PC-3 (cell line): ENCODE results near the gene SLC15A3. TPM values are rescaled to one million over a fixed set of nuclear protein-coding genes. Genes with fewer than 3 reads are reported as not detected.

ENCODE experiments used
- ATAC-seq: fragments of 200-7000 bp; cut with Tn5 transposase; 2 replicates; pipeline ENCODE4 v1.9.1; 2020; ENCODE audit warnings: mild to moderate bottlenecking, moderate library complexity
- BruUV-seq: library from RNA; stranded (reverse); fragments of 400-500 nt; replicated peaks from 2 replicates; lab custom pipeline; 2021; lab: Mats Ljungman, UMichigan
- CTCF ChIA-PET: fragments of 300-600 bp; sonication (Branson Sonifier 250); formaldehyde crosslinking; loops from one replicate; lab custom pipeline; 2022; ENCODE audit warnings: antibody characterized with exemption; lab: Charles Lee
- POLR2A ChIA-PET: fragments of 300-600 bp; sonication (Branson Sonifier 250); formaldehyde crosslinking; loops from one replicate; lab custom pipeline; 2022; ENCODE audit warnings: antibody characterized with exemption; ENCODE audit not compliant: unreplicated experiment; lab: Charles Lee
- DNase-seq: peaks from one replicate; pipeline ENCODE4 v3.0.0-alpha.2; 2015
- H2AFZ ChIP-seq: fragments of 300-600 bp; sonication (generic); 2 replicates; pipeline ENCODE4 v1.6.0; 2016; ENCODE audit warnings: antibody characterized with exemption, low read length
- H3F3A ChIP-seq: fragments of 300-600 bp; sonication (generic); one replicate; pipeline ENCODE4 v1.6.0; 2017; ENCODE audit warnings: antibody characterized with exemption, low read length, control low read depth, mild to moderate bottlenecking; ENCODE audit not compliant: unreplicated experiment
- H3K27ac ChIP-seq: fragments of 300-600 bp; sonication (generic); 2 replicates; pipeline ENCODE4 v1.5.1; 2016; ENCODE audit warnings: mild to moderate bottlenecking, low read length
- H3K27me3 ChIP-seq: fragments of 300-600 bp; sonication (generic); 2 replicates; pipeline ENCODE4 v1.6.1; 2016; ENCODE audit warnings: low read length, mixed read lengths
- H3K36me3 ChIP-seq: fragments of 300-600 bp; sonication (generic); 2 replicates; pipeline ENCODE4 v1.6.1; 2016; ENCODE audit warnings: low read depth, mixed run types, low read length, mixed read lengths
- H3K4me1 ChIP-seq: fragments of 300-600 bp; sonication (generic); 2 replicates; pipeline ENCODE4 v1.5.1; 2016; ENCODE audit warnings: low read length; ENCODE audit not compliant: insufficient read depth
- H3K4me2 ChIP-seq: fragments of 300-600 bp; sonication (generic); 2 replicates; pipeline ENCODE4 v1.6.0; 2016; ENCODE audit warnings: low read length
- H3K4me3 ChIP-seq: fragments of 300-600 bp; sonication (generic); 2 replicates; pipeline ENCODE4 v1.5.1; 2016; ENCODE audit warnings: mild to moderate bottlenecking, low read length, mixed read lengths
- H3K79me2 ChIP-seq: fragments of 300-600 bp; sonication (generic); 2 replicates; pipeline ENCODE4 v1.6.1; 2017; ENCODE audit warnings: low read length, mixed read lengths
- H3K9ac ChIP-seq: fragments of 300-600 bp; sonication (generic); 2 replicates; pipeline ENCODE4 v1.6.0; 2016; ENCODE audit warnings: mild to moderate bottlenecking, low read length
- H3K9me2 ChIP-seq: fragments of 300-600 bp; sonication (generic); replicated peaks from 2 replicates; pipeline ENCODE4 v1.6.1; 2016; ENCODE audit warnings: mixed run types, low read length, mixed read lengths
- H3K9me3 ChIP-seq: fragments of 300-600 bp; sonication (generic); 2 replicates; pipeline ENCODE4 v1.6.1; 2016; ENCODE audit warnings: low read length, mixed read lengths
- H4K20me1 ChIP-seq: fragments of 300-600 bp; sonication (generic); 2 replicates; pipeline ENCODE4 v1.6.1; 2016; ENCODE audit warnings: low read length, mixed read lengths
- EZH2 ChIP-seq: fragments of 300-600 bp; sonication (generic); IDR thresholded peaks from one replicate; pipeline ENCODE4 v1.6.1; 2017; ENCODE audit warnings: antibody characterized with exemption, mild to moderate bottlenecking, low read length; ENCODE audit not compliant: unreplicated experiment
- EZH2phosphoT487 ChIP-seq: fragments of 300-600 bp; sonication (generic); IDR thresholded peaks from 2 replicates; pipeline ENCODE4 v1.6.1; 2018; ENCODE audit warnings: mild to moderate bottlenecking, antibody characterized with exemption, low read length, borderline replicate concordance
- intact Hi-C: fragments of 100-400 bp; cut with micrococcal nuclease; formaldehyde crosslinking; loops from 2 replicates; pipeline ENCODE4 v1.9.0; 2023
- total RNA-seq: library from RNA; depleted of rRNA; stranded (reverse); fragments of >200 nt; gene quantifications from 2 replicates; pipeline ENCODE4 v1.2.3, GENCODE V29; 2014
- TF ChIP-seq, protein P1 (sequence below): fragments of 300-600 bp; sonication (generic); conservative IDR thresholded peaks from 2 replicates; pipeline ENCODE4 v1.5.1; 2017; ENCODE audit warnings: antibody characterized with exemption, low read depth, mild to moderate bottlenecking, low read length

SLC15A3 gene
- total RNA-seq, 1 experiment from 2014 or later: not detected

GRCh38 chr11:60921777-60922335 lies 30.1 kb downstream of the SLC15A3 start:
- BruUV-seq: no TSS peak
- Histone ChIP-seq H4K20me1 (peaks cover 13% of the 10 kb centered on the region), H3K27ac (no peak overlapping the region), H3K79me2 (peaks cover 42% of the 10 kb centered on the region), H3K27me3 (no peaks in the 10 kb centered on the region), H3K9me3 (no peaks in the 10 kb centered on the region), H3K9ac (no peak overlapping the region), H2AFZ (no peak overlapping the region), H3K36me3 (peaks cover 27% of the 10 kb centered on the region; the same call in 1 of the 2 replicates), H3K4me2 (no peak overlapping the region), H3F3A (no peaks in the 10 kb centered on the region), H3K4me3 (no peak overlapping the region), H3K9me2 (no peaks in the 10 kb centered on the region), H3K4me1 (peaks cover 40% of the 10 kb centered on the region)
- ChIA-PET POLR2A (no interaction called here), CTCF (no interaction called here)
- intact Hi-C loops: no loop called here
- DNase-seq (no peak), ATAC-seq (no peak)
- TF ChIP-seq EZH2: no peak
- TF ChIP-seq, protein P1, sequence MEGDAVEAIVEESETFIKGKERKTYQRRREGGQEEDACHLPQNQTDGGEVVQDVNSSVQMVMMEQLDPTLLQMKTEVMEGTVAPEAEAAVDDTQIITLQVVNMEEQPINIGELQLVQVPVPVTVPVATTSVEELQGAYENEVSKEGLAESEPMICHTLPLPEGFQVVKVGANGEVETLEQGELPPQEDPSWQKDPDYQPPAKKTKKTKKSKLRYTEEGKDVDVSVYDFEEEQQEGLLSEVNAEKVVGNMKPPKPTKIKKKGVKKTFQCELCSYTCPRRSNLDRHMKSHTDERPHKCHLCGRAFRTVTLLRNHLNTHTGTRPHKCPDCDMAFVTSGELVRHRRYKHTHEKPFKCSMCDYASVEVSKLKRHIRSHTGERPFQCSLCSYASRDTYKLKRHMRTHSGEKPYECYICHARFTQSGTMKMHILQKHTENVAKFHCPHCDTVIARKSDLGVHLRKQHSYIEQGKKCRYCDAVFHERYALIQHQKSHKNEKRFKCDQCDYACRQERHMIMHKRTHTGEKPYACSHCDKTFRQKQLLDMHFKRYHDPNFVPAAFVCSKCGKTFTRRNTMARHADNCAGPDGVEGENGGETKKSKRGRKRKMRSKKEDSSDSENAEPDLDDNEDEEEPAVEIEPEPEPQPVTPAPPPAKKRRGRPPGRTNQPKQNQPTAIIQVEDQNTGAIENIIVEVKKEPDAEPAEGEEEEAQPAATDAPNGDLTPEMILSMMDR: no peak
- no peak for TF ChIP-seq EZH2phosphoT487

- Histone ChIP-seq H3K27ac (no peak overlapping the region), H3K79me2 (peaks cover 48% of the 10 kb centered on the region), H2AFZ (no peak overlapping the region), H3K36me3 (peaks cover 27% of the 10 kb centered on the region; the same call in 1 of the 2 replicates), H3K9me3 (no peaks in the 10 kb centered on the region), H3K4me1 (peaks cover 44% of the 10 kb centered on the region), H3K9me2 (no peaks in the 10 kb centered on the region), H3K9ac (no peak overlapping the region), H3K4me2 (no peak overlapping the region), H3F3A (no peaks in the 10 kb centered on the region), H3K4me3 (no peak overlapping the region), H3K27me3 (no peaks in the 10 kb centered on the region), H4K20me1 (peaks cover 7% of the 10 kb centered on the region)
- TF ChIP-seq EZH2: no peak
- ChIA-PET CTCF (no interaction called here), POLR2A (no interaction called here)
- ATAC-seq: no peak
- intact Hi-C loops: no loop called here
- no TSS peak for BruUV-seq
- DNase-seq: no peak
Observed at GRCh38 chr11:60921259-60921658, 30.7 kb downstream of the SLC15A3 start.

- Histone ChIP-seq H3K36me3 (peaks cover 27% of the 10 kb centered on the region; the same call in 1 of the 2 replicates), H3K4me3 (no peak overlapping the region), H3K27me3 (no peaks in the 10 kb centered on the region), H3F3A (peaks cover 3% of the 10 kb centered on the region), H3K4me2 (no peak overlapping the region), H3K9ac (no peak overlapping the region), H4K20me1 (peaks cover 7% of the 10 kb centered on the region), H3K4me1 (peaks cover 39% of the 10 kb centered on the region), H2AFZ (no peak overlapping the region), H3K9me2 (no peaks in the 10 kb centered on the region), H3K79me2 (peaks cover 55% of the 10 kb centered on the region), H3K27ac (no peak overlapping the region), H3K9me3 (no peaks in the 10 kb centered on the region)
- DNase-seq (no peak), ATAC-seq (no peak)
- CTCF ChIA-PET: no interaction called here
- no TSS peak for BruUV-seq
- TF ChIP-seq, protein P1: no peak
- TF ChIP-seq EZH2phosphoT487 (no peak), EZH2 (no peak)
- POLR2A ChIA-PET: no interaction called here
- intact Hi-C loops: loop anchor here (5.0 kb wide), 1 partner anchor 267 kb away; no protein-coding TSS in a partner anchor
Observed at GRCh38 chr11:60919956-60920355, 32.0 kb downstream of the SLC15A3 start.
